GM18858 (cell line): ENCODE measurements around the gene ACACB.

Experiments
- ATAC-seq: cut with Tn5 transposase; IDR thresholded peaks from one replicate; pipeline ENCODE4 v1.9.1; 2021; ENCODE audit not compliant: unreplicated experiment

ACACB gene

GRCh38 chr12:109109746-109110350, 6.5 kb upstream of the ACACB start:
- no peak for ATAC-seq

GRCh38 chr12:109110988-109111495, 5.3 kb upstream of the ACACB start:
- no peak for ATAC-seq

DNA sequence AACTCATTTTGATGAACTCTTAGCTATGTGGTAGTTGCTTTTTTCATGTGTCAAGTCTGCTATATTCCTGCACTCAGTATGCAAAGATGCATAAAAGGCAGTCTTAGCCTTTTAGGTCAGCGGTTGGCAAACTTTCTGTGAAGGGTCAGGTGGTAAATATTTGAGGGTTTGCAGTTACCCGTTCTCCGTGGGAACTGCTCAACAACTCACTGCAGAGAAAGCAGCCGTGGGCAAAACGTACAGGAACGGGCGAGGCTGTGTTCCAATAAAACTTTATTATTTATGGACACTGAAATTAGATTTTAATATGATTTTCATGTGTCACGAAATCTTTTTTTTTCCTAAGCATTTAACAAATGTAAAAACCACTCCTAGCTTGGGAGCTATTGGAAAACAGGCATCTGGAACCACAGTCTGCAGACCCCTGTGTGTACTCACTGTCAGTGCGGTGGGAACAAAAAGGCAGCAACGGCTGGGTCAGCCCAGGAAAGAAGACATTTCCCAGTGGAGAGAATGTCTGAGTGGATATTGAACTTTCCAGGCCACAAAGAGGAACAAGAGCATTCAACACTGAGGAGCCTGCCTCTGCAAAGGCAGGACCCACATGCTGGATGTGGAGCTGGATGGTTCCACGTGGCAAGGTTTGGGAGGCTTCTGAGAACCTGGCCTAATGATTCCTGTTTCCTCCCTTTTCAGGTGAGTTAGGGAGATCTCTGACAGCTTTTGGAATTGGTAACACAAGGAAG, 3.5 kb upstream of the ACACB start:
- ATAC-seq = no peak

DNA sequence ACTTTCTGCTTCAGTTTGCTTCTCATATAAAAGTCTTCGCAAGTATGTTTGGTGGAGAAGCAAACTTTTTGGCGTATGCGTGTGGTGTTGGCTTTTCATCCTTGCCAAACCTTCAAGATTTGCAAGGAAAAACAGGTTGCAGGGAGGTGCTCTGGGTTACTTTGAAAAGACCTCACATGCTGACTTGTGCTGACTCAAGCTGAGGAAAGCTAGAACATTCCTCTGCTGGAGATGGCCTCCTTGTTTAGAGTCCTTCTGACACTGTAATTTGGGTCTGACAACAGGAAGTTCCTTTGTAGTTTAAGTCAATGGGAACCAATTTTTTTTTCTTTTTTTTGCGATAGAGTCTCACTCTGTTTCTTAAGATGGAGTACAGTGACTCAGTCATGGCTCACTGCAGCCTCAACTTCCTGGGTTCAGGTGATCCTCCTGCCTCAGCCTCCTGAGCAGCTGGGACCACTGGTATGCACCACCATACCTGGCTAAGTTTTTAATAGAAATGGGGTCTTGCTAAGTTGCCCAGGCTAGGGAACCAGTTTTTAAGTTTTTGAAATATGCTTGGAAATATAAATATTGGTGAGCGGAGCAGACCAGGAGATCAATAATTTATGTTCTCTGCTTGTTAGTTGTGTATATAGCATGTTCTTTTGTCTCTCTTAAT, 2.6 kb upstream of the ACACB start:
- no peak for ATAC-seq

DNA sequence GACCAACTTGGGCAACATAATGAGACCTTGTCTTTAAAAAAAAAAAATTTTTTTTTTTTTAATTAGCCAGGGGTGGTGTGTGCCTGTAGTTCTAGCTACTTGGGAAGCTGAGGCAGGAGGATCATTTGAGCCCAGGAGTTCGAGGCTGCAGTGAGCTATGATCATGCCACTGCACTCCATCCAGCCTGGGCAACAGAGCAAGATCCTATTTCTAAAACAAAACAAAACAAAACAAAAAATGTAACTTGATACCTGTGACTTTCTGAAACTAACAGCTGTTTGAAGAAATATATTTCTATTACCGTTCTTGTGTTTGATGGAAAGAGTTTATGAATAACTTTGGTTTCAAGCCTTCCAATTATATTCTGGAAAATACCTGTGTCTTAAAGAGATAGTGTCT, 1.7 kb upstream of the ACACB start:
- ATAC-seq = no peak

GRCh38 chr12:109115404-109115757, 1.0 kb upstream of the ACACB start:
- no peak for ATAC-seq

- ATAC-seq = no peak
Measured at GRCh38 chr12:109116611-109116949, 193 bp downstream of the ACACB start.

GRCh38 chr12:109120095-109120494, 3.7 kb downstream of the ACACB start:
- ATAC-seq = no peak

DNA sequence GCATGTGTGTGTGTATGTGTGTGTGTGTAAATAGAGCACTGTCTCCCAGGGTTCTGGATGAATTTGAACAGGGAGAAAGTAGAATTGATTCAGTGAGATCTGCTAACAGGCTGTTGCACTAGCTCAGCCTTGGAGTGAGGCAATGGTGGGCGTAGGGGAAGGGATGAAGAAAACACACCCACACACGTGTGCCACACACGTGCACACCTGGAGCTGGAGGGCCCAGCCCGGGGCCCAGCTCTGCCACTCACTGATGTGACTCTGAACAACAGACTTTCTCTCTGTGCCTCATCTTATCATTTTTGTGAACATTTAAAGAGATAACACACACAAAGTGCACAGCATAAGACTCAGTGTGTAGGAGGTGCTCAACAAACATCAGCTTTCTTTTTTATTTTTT, 4.2 kb downstream of the ACACB start:
- ATAC-seq = no peak

DNA sequence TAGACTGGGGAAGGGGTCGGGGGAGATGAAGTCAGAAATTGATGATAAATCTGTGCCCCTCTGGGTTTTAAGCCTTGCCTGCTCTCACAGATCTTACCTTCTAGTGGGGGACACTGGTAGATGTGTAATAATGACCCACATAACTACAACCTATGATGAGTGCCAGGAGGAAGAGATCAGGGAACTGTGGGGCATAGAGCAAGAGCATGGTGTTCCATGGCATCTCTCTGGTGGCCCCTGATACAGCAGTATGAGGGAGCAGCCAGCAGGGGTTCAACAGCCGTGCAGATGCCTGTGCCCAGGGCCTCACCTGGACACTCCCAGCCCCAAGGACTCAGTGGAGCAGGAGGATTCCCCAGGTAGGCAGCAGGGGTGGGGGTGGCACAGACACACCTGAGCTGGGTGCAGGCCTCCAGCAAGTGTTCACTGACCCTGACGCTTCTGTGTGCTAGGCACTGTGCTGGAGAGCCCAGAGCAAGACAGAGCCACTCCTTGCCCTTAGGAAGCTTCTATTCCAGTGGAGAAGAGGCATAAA, 5.0 kb downstream of the ACACB start:
- ATAC-seq = no peak

GRCh38 chr12:109124878-109125648, 8.7 kb downstream of the ACACB start:
- ATAC-seq = no peak

DNA sequence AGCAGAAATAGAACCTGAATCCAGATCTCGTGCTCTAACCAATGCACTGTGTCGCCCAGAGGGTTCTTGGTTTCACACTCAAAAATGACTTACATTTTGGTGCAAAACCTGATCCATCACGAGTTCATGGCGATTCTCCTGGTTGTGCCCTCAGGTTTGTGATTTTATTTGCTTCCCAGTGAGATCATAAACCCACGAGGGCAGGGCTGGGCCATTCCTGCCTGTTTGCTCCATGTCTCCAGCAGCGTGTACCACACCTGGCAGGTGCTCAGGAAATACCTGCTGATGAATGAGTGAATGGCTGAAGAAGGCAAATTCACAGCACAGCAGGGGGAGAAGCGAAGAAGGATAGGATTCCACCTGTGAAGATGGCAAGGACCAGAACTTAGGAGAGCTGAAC, 9.4 kb downstream of the ACACB start:
- ATAC-seq = no peak

DNA sequence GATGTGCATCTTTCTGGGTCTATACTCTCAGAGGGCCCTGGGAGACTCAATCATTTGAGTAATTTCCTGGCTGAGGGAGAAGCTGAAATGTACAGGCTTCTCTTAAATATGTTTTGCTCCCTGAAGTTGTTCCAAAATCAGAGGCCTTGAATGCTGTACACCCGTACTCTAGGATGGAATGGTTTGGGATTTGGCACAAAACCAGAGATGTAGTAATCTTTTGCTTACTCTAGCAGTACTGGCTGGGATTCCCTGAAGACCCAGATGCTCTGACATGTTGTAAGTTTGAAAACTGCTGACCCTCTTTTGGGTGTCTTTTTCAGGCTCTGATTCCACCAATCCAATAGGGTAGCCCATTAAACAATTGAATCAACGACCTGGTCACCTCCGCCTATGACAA, 10.4 kb downstream of the ACACB start:
- ATAC-seq = no peak

DNA sequence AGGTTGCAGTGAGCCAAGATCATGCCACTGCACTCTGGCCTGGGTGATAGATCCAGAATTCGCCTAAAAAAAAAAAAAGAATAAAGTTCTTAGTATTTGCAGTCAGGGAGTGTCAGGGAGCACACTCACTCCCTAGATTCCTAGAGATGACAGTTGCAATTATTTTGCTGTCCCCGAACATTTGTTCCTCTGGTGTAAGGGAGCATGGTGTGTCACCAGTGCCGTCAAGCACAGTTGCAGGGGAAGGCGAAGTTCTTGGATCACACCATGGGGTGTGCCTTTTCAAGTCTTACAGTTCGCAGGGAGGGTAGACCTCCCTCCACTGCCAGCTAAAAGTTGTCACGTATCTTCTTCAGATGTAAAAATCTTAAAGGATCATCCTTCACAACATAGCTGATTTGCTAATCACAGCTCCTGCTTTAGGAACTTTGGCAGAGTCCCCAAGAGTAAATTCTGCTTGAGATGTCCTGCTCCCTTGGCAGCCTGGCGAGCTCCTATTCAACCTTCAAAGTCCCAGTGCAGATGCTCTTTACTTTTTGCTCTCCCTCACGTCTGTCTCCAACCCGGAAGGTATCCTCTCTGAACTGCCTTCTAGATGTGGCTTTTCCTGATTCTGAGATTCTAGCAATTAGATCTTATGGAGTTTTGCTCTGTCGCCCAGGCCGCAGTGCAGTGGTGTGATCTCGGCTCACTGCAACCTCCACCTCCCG, 11.3 kb downstream of the ACACB start:
- no peak for ATAC-seq

DNA sequence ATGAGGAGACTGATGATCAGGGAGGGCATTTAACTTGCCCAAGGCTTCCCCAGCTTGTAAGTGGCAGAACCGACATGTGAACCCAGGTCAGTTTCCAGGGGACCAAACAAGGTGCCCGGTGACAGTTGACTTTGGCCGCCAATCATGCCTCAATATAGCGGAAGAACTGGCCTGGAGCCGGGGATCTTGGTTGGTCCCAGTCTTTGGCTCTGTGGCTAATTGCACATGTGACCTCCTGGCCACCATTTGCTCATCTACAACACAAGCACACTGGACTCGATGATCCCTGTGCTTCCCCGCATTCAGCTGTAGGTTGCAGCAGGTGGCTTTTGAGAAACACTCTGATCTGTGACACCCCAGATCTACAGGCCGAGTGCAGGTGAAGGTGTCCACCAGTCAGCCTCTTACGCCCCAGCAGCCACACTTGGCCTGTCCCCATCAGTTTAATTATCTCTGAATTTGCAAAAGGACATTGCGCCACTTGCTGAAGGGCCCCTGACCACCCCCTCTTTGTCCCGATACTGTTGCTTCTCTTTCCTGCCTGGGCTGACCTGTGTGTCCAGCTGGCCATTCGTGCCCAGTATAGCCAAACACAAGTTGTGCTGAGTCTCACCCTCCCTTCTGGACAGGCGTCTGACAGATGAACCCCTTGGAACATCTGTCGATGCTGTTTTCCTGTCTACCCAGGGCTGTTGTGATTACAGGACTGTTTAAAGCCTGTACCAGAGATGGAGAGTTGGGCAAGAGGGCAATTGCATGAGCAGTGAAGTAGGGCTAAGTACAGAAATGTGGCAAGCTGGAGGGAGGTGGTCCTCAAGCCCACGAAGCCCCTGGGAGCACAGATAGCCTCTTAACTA, 14.1 kb downstream of the ACACB start:
- ATAC-seq = no peak

DNA sequence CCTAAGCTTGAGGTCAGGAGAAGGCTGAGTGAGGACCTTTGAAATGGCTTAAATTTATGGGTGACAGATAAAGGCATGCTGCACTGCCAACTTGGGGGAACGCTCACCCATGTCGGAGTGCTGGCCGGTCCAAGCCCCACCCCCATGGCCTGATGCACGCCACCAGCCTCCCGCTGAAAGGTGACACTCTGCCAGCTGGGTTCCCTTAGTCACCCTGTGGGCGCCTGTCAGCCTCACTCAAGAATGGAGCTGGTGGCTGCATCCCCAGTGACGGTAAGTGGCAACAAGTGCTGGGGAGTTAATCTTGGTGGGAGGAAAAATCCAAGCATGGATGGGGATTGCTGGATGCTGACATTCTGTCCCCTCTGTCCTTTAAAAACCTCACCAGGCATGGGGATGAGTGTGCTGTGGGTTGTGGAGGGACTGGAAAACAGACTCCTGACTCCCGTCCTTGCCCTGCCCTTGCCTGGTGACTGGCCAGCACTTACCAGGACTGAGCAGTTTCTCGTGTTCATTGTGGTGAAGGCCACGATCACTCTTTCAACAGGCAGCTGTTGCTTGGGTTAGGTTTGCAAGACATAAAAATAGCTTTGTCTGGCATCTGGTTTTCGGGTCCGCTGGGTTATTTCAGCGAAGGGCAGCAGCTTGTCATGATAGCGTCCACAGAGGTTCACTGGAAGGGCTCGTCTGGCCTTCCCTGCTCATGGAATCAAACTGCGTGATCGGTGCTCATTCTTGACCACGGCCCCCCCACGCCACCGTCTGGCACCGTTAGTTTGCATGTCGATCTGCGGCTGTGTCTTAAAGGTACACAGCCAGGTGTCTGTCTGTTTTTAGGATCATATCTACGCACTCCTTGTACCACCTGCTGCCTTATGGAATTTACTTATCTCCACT, 15.0 kb downstream of the ACACB start:
- ATAC-seq = no peak

- ATAC-seq = no peak
Measured at GRCh38 chr12:109134186-109134917, 18.0 kb downstream of the ACACB start.

DNA sequence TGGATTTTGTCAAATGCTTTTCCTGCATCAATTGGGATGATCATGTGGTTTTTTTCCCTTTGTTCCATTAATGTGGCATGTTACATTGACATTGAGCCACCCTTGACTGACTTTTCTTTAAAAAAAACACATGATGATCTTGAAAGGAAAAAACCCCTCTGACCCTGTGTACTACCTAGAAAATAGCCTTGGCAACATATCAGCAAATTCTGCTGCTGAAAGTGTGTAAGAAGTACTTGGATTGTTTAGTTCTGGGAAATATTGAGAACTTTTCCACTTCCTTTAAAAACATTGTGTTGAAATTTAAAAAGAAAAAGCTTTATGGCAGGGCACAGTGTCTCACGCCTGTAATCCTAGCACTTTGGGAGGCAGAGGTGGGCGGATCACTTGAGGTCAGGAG, 20.7 kb downstream of the ACACB start:
- ATAC-seq = no peak
